Pancreas (tissue), 10 donors: ENCODE results near the gene SPATA18. TPM values are rescaled to one million over a fixed set of nuclear protein-coding genes. Genes with fewer than 3 reads are reported as not detected.
"Not testable (repeated sequence)": the region's sequence is repeated elsewhere in the genome, so short reads cannot be mapped to it uniquely, and the experiment has no call there.

ENCODE experiments used
- ATAC-seq, 4 donors: fragments of 200-7000 bp; cut with Tn5 transposase; one replicate each; pipeline versions ENCODE4 v1.8.0 to v1.9.1; 2020; ENCODE audit warnings: mild to moderate bottlenecking in 4 of 4, moderate library complexity in 4 of 4
- DNase-seq, 6 donors: peaks; one replicate each; pipeline ENCODE4 v3.0.0-alpha.2; 2020
- FAIRE-seq: peaks from 2 replicates; lab custom pipeline; 2012; peaks lifted over from hg19 to GRCh38; lab: Jason Lieb, UNC
- H3K27ac ChIP-seq, 4 donors: fragments of 200-600 bp; sonication (generic); 1 replicate in 3 of 4; 2 replicates in 1 of 4; pipeline versions ENCODE4 v1.5.0 to v1.8.0; 2020
- H3K27me3 ChIP-seq, 4 donors: fragments of 200-600 bp; one replicate each; pipeline ENCODE4 v1.8.0; 2021
- H3K36me3 ChIP-seq, 3 donors: fragments of 200-600 bp; sonication (generic) in 1 of 3; one replicate each; pipeline versions ENCODE4 v1.5.0 to v1.8.0; 2020 to 2021
- H3K4me1 ChIP-seq, 3 donors: fragments of 200-600 bp; one replicate each; pipeline ENCODE4 v1.8.0; 2021
- H3K4me3 ChIP-seq, 4 donors: fragments of 200-600 bp; sonication (generic) in 2 of 4; one replicate each; pipeline versions ENCODE4 v1.5.0 to v1.8.0; 2020 to 2021
- H3K9me3 ChIP-seq, 4 donors: fragments of 200-600 bp; one replicate each; pipeline ENCODE4 v1.8.0; 2021
- WGBS, 2 donors: extraction: QIAGEN DNeasy Blood & Tissue Kit; methylation state at CpG; one replicate each; pipeline ENCODE4 v1.1.7; 2013; 5-methylcytosine and 5-hydroxymethylcytosine counted together
- intact Hi-C, 3 donors: fragments of 100-400 bp; cut with DNase I; formaldehyde crosslinking; loops; one replicate each; pipeline versions ENCODE4 v1.11.1 to v1.14.2; 2022
- polyA plus RNA-seq, 2 donors: library from polyadenylated mRNA; stranded (reverse); fragments of 200-250 nt; gene quantifications; one replicate each; pipeline ENCODE4 v1.2.3, GENCODE V29; 2013
- total RNA-seq, 6 donors: library from RNA; stranded (reverse); fragmentation: NEBNext Ultra II Directional in 4 of 6; extraction: Animal tissue kit (Norgen Biotek cat#: 25700) in 4 of 6; gene quantifications; one replicate each; pipeline versions ENCODE4 v1.2.1 to v1.2.4, GENCODE V29; 2021 to 2023
- TF ChIP-seq, protein P1 (sequence below), 4 donors: fragments of 200-600 bp; sonication (generic) in 3 of 4; IDR thresholded peaks; one replicate each; pipeline versions ENCODE4 v1.5.0 to v1.8.0; 2021; ENCODE audit warnings: antibody characterized with exemption in 4 of 4
- donor health status: healthy with polysubstance abuse.
- donor health status: DM: no; HTN: no; CAD: no; lungs with moderate emphysema.
- donor health status: DM: no; HTN: no; CAD: no.
- donor health status: control.
- donor health status: control.
- donor health status: Bipolar disorder and iron deficiency.
- donor health status: DM: yes; HTN: yes; CAD: no.
- donor health status: DM: no; HTN: no; CAD: no.
- donor health status: DM: no; HTN: no; CAD: no.
- donor health status: DM: yes; HTN: yes; CAD: no.

The SPATA18 gene
- total and polyA plus RNA-seq, 8 donors = 1.2 to 4.3 (median 3.4) TPM

DNA sequence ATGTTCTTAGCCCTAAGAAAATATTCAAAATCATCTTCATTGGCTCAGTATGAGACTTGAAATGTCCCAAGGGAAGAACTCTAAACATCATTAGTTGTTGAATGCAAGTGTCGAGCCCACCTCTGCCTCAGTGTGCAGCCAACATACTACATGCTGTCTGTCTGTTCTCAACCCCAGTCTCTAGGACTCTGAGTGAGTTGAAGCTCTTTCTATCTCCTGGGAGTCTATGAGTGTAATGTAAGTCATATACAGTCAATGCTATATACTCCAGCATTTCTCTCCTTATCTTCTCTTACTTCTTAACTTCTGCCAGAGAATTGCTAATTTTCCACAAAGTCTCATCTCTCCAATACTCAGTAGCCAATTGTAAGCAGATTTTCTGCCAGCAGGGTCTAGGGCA, 61.3 kb downstream of the SPATA18 start:
- H3K27me3 ChIP-seq = no peaks in the 10 kb centered on the region
- WGBS, 2 donors = 38 to 50% methylated on average over 1 of the region's 1 CpG
- FAIRE-seq = no peak
- H3K9me3 ChIP-seq = no peaks in the 10 kb centered on the region
- no peak overlapping the region for H3K27ac ChIP-seq
- TF ChIP-seq, protein P1, sequence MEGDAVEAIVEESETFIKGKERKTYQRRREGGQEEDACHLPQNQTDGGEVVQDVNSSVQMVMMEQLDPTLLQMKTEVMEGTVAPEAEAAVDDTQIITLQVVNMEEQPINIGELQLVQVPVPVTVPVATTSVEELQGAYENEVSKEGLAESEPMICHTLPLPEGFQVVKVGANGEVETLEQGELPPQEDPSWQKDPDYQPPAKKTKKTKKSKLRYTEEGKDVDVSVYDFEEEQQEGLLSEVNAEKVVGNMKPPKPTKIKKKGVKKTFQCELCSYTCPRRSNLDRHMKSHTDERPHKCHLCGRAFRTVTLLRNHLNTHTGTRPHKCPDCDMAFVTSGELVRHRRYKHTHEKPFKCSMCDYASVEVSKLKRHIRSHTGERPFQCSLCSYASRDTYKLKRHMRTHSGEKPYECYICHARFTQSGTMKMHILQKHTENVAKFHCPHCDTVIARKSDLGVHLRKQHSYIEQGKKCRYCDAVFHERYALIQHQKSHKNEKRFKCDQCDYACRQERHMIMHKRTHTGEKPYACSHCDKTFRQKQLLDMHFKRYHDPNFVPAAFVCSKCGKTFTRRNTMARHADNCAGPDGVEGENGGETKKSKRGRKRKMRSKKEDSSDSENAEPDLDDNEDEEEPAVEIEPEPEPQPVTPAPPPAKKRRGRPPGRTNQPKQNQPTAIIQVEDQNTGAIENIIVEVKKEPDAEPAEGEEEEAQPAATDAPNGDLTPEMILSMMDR (IDR thresholded peaks at IDR 0.05) = no peak
- no peak for DNase-seq
- H3K36me3 ChIP-seq = no peaks in the 10 kb centered on the region
- intact Hi-C loops = no loop called here
- no peak overlapping the region for H3K4me3 ChIP-seq
- ATAC-seq = no peak
- no peaks in the 10 kb centered on the region for H3K4me1 ChIP-seq

DNA sequence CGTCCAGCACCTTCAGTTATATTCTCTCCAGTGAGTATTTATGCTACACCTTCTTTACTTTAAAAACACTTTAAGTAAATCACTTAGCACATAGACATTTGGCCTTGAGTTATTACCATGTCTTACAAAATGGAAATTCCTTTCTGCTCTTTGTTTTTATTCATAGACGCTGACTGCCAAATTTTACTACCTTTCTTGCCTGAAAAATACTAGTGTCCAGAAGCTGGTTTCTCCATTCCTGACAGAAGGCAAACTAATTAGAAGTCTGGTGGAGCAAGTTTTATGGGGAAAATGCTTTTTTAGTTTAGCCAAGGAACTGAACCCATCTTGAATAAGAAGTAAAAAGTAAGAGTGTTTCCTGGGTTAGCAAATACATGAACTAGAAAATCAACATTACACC, 65.5 kb downstream of the SPATA18 start:
- FAIRE-seq (no peak), ATAC-seq (no peak), DNase-seq (no peak)
- no peak overlapping the region for H3K4me3 ChIP-seq
- H3K4me1 ChIP-seq = no peaks in the 10 kb centered on the region
- H3K27me3 ChIP-seq = no peaks in the 10 kb centered on the region
- H3K9me3 ChIP-seq = no peaks in the 10 kb centered on the region
- intact Hi-C loops = no loop called here
- H3K27ac ChIP-seq = no peak overlapping the region
- TF ChIP-seq, protein P1 (IDR thresholded peaks at IDR 0.05) = no peak
- 63 to 65% methylated on average over 2 of the region's 2 CpGs for WGBS, 2 donors
- H3K36me3 ChIP-seq = no peaks in the 10 kb centered on the region

- intact Hi-C loops = no loop called here
- DNase-seq (no peak), FAIRE-seq (no peak), ATAC-seq (no peak)
- 57 to 67% methylated on average over 3 of the region's 3 CpGs for WGBS, 2 donors
- no peak overlapping the region for H3K4me3 ChIP-seq
- TF ChIP-seq, protein P1 (IDR thresholded peaks at IDR 0.05) = no peak
- H3K9me3 ChIP-seq = no peaks in the 10 kb centered on the region
- no peaks in the 10 kb centered on the region for H3K36me3 ChIP-seq
- H3K27me3 ChIP-seq = no peaks in the 10 kb centered on the region
- no peaks in the 10 kb centered on the region for H3K4me1 ChIP-seq
- H3K27ac ChIP-seq = no peak overlapping the region
Observed at GRCh38 chr4:52126226-52126625, 75.1 kb downstream of the SPATA18 start.

- WGBS, 2 donors = 67 to 69% methylated on average over 5 of the region's 5 CpGs
- Histone ChIP-seq H3K27me3 (no peaks in the 10 kb centered on the region), H3K9me3 (no peaks in the 10 kb centered on the region), H3K4me3 (no peak overlapping the region), H3K36me3 (no peaks in the 10 kb centered on the region), H3K27ac (no peak overlapping the region), H3K4me1 (no peaks in the 10 kb centered on the region)
- ATAC-seq = no peak
- intact Hi-C loops = no loop called here
- no peak for DNase-seq
- TF ChIP-seq, protein P1 (IDR thresholded peaks at IDR 0.05) = no peak
- FAIRE-seq = no peak
Observed at GRCh38 chr4:52126966-52127365, 75.9 kb downstream of the SPATA18 start.

DNA sequence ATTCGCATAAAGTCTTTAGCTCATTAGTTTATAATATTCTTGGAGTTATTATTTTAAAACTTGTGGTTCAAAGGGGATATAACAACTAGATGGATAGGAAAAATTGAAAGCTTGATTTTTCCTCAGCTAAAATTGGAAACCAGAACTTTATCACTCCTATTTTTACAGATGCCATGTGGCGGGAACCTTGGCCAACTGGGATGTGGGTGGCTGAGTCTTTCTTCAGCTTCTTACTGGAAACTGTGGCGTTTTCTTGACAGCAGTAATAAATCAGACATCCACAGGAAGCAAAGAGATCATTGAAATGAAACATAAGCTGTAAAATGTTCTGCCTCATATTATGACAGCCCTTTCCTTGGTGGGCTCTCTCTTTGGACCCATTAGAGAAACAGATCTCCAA, 84.1 kb downstream of the SPATA18 start:
- FAIRE-seq (no peak), DNase-seq (no peak), ATAC-seq (no peak)
- no peaks in the 10 kb centered on the region for H3K27me3 ChIP-seq
- H3K27ac ChIP-seq = no peak overlapping the region
- H3K4me3 ChIP-seq = no peak overlapping the region
- H3K9me3 ChIP-seq = no peaks in the 10 kb centered on the region
- no peaks in the 10 kb centered on the region for H3K4me1 ChIP-seq
- H3K36me3 ChIP-seq = no peaks in the 10 kb centered on the region
- 63 to 66% methylated on average over 3 of the region's 3 CpGs for WGBS, 2 donors
- intact Hi-C loops = no loop called here
- TF ChIP-seq, protein P1 (IDR thresholded peaks at IDR 0.05) = no peak

GRCh38 chr4:52137152-52137551, 86.0 kb downstream of the SPATA18 start:
- FAIRE-seq = not testable (repeated sequence)

More at GRCh38 chr4:52137152-52137551, 86.0 kb downstream of the SPATA18 start:
- H3K4me1 ChIP-seq, H3K36me3 ChIP-seq, H3K27ac ChIP-seq, intact Hi-C loops, H3K4me3 ChIP-seq, ATAC-seq, DNase-seq, H3K27me3 ChIP-seq, H3K9me3 ChIP-seq: not testable (repeated sequence)
- 0 to 14% methylated on average over 1 of the region's 1 CpG for WGBS, 2 donors
